ENCODE data around the gene PIGT. TPM values are rescaled to one million over a fixed set of nuclear protein-coding genes. Genes with fewer than 3 reads are reported as not detected.

Gene PIGT
- total RNA-seq, 1 experiment from 2014 or later: 73.9 TPM

GRCh38 chr20:45419188-45420091, 3.5 kb downstream of the PIGT start:
- Histone ChIP-seq H3K9me3 (ENCODE audit: control insufficient read depth, low read depth, low read length) (no peaks in the 10 kb centered on the region), H3K27me3 (ENCODE audit: insufficient read depth, low read length) (no peaks in the 10 kb centered on the region), H3K14ac (ENCODE audit: insufficient read depth, low read length) (no peak overlapping the region), H3K23ac (ENCODE audit: insufficient read length, low read depth, low read length) (no peak overlapping the region), H3K23me2 (ENCODE audit: insufficient read length, low read depth, low read length, poor library complexity, severe bottlenecking) (peaks cover 7% of the 10 kb centered on the region), H4K20me1 (ENCODE audit: control insufficient read depth, insufficient read depth, insufficient read length) (no peaks in the 10 kb centered on the region), H3K4me2 (ENCODE audit: insufficient read depth, insufficient read length, low read length) (no peak overlapping the region), H2AFZ (ENCODE audit: low read length) (no peak overlapping the region), H2BK5ac (ENCODE audit: insufficient read length, low read length) (no peak overlapping the region), H3T11ph (ENCODE audit: low read length) (no peak overlapping the region), H4K8ac (replicated peaks; ENCODE audit: insufficient read length, low read depth, low read length) (no peak overlapping the region), H3K79me1 (ENCODE audit: insufficient read depth, low read depth, low read length, poor library complexity, severe bottlenecking) (no peaks in the 10 kb centered on the region), H3K4me1 (ENCODE audit: insufficient read depth, low read length) (no peaks in the 10 kb centered on the region; the same call in 1 of the 2 replicates), H3K4ac (ENCODE audit: low read depth, low read length) (no peak overlapping the region), H2BK15ac (ENCODE audit: low read depth, low read length) (no peak overlapping the region), H2BK12ac (ENCODE audit: insufficient read length, low read depth, low read length) (no peak overlapping the region), H4K5ac (ENCODE audit: insufficient read length, low read depth, low read length) (no peak overlapping the region), H3K9ac (ENCODE audit: extremely low read depth, insufficient read length, low read length) (no peak overlapping the region), H3K18ac (ENCODE audit: insufficient read length, low read depth, low read length) (no peak overlapping the region), H4K91ac (ENCODE audit: insufficient read length, low read depth, low read length) (no peak overlapping the region), H2AK5ac (ENCODE audit: insufficient read length, low read length) (no peak overlapping the region), H2BK120ac (ENCODE audit: low read depth, low read length, poor library complexity, severe bottlenecking) (no peak overlapping the region), H2BK20ac (ENCODE audit: low read depth, low read length, poor library complexity, severe bottlenecking) (no peak overlapping the region), H3K27ac (ENCODE audit: insufficient read length, low read depth, low read length) (no peak overlapping the region), H3K56ac (ENCODE audit: insufficient read length, low read depth, low read length) (no peak overlapping the region), H3K79me2 (ENCODE audit: insufficient read depth, low read length) (peaks cover 2% of the 10 kb centered on the region; the same call in 1 of the 2 replicates)
- H3K27ac Mint-ChIP-seq: no peak overlapping the region
- peaks cover 8 to 11% of the 10 kb centered on the region in 2 experiments for H3K4me1 Mint-ChIP-seq
- TF ChIP-seq, protein P1, sequence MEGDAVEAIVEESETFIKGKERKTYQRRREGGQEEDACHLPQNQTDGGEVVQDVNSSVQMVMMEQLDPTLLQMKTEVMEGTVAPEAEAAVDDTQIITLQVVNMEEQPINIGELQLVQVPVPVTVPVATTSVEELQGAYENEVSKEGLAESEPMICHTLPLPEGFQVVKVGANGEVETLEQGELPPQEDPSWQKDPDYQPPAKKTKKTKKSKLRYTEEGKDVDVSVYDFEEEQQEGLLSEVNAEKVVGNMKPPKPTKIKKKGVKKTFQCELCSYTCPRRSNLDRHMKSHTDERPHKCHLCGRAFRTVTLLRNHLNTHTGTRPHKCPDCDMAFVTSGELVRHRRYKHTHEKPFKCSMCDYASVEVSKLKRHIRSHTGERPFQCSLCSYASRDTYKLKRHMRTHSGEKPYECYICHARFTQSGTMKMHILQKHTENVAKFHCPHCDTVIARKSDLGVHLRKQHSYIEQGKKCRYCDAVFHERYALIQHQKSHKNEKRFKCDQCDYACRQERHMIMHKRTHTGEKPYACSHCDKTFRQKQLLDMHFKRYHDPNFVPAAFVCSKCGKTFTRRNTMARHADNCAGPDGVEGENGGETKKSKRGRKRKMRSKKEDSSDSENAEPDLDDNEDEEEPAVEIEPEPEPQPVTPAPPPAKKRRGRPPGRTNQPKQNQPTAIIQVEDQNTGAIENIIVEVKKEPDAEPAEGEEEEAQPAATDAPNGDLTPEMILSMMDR (conservative IDR thresholded peaks at IDR 0.05): no peak
- DNase-seq: no peak
- H3K9me3 Mint-ChIP-seq: no peaks in the 10 kb centered on the region
- no peak overlapping the region for H3K4me3 Mint-ChIP-seq
- H3K27me3 Mint-ChIP-seq (ENCODE audit: low read depth): no peaks in the 10 kb centered on the region
- peaks cover 23 to 44% (median 39%) of the 10 kb centered on the region in 3 experiments; a peak in 6 of 7 replicates for H3K36me3 Mint-ChIP-seq (ENCODE audit: insufficient read depth in 1 of 3, low read depth in 3 of 3)
- WGBS (ENCODE audit: extremely low coverage, insufficient read length, low lambda C conversion rate): no CpG with 5 or more reads among the region's 17 CpGs

All from H9 (cell line).